OCI-LY7 (cell line): ENCODE data around the gene RAD51B. TPM values are rescaled to one million over a fixed set of nuclear protein-coding genes. Genes with fewer than 3 reads are reported as not detected.

Source experiments
- BruUV-seq: library from RNA; stranded (reverse); fragments of 400-500 nt; replicated peaks from 2 replicates; lab custom pipeline; 2021; lab: Mats Ljungman, UMichigan
- CTCF ChIA-PET: fragments of 300-600 bp; sonication (Branson Sonifier 250); formaldehyde crosslinking; loops from one replicate; lab custom pipeline; 2022; ENCODE audit warnings: antibody characterized with exemption; ENCODE audit not compliant: unreplicated experiment; lab: Charles Lee
- POLR2A ChIA-PET: fragments of 300-600 bp; sonication (Branson Sonifier 250); formaldehyde crosslinking; loops from one replicate; lab custom pipeline; 2022; ENCODE audit warnings: antibody characterized with exemption; lab: Charles Lee
- DNase-seq: peaks from one replicate; pipeline ENCODE4 v3.0.0-alpha.2; 2015; ENCODE audit warnings: low spot score
- H2AFZ ChIP-seq: fragments of 200-600 bp; sonication (generic), shearing (Covaris generic); 2 replicates; pipeline ENCODE4 v1.6.1; 2014; ENCODE audit warnings: mild to moderate bottlenecking, antibody characterized with exemption, low read length, moderate library complexity
- H3K27ac ChIP-seq: fragments of 200-600 bp; sonication (generic); 2 replicates; pipeline ENCODE4 v1.5.1; 2014; ENCODE audit warnings: mixed run types, low read depth, mild to moderate bottlenecking, moderate library complexity, low read length, inconsistent platforms; ENCODE audit not compliant: poor library complexity, severe bottlenecking
- H3K36me3 ChIP-seq: fragments of 200-600 bp; sonication (generic); 2 replicates; pipeline ENCODE4 v1.6.1; 2014; ENCODE audit warnings: mild to moderate bottlenecking, antibody characterized with exemption, low read length, moderate library complexity, mixed read lengths; ENCODE audit not compliant: insufficient read depth
- H3K4me1 ChIP-seq: fragments of 200-600 bp; sonication (generic); 2 replicates; pipeline ENCODE4 v1.5.1; 2014; ENCODE audit warnings: mild to moderate bottlenecking, low read length; ENCODE audit not compliant: insufficient read depth, poor library complexity, severe bottlenecking
- H3K4me2 ChIP-seq: fragments of 200-600 bp; sonication (generic); 2 replicates; pipeline ENCODE4 v1.6.1; 2014; ENCODE audit warnings: mild to moderate bottlenecking, low read length
- H3K4me3 ChIP-seq: fragments of 200-600 bp; sonication (generic); 2 replicates; pipeline ENCODE4 v1.5.1; 2014; ENCODE audit warnings: mild to moderate bottlenecking, low read depth, low read length; ENCODE audit not compliant: poor library complexity, severe bottlenecking
- H3K79me2 ChIP-seq: fragments of 200-600 bp; sonication (generic); 2 replicates; pipeline ENCODE4 v1.6.1; 2016; ENCODE audit warnings: low read depth, mild to moderate bottlenecking, low read length, moderate library complexity, mixed read lengths; ENCODE audit not compliant: insufficient read depth
- H3K9me2 ChIP-seq: fragments of 200-600 bp; sonication (generic); 2 replicates; pipeline ENCODE4 v1.6.1; 2016; ENCODE audit warnings: mild to moderate bottlenecking, low read length, mixed read lengths; ENCODE audit not compliant: insufficient read depth
- H3K9me3 ChIP-seq: fragments of 200-600 bp; sonication (generic); 2 replicates; pipeline ENCODE4 v1.6.1; 2014; ENCODE audit warnings: mild to moderate bottlenecking, mixed run types, low read length, mixed read lengths
- H4K20me1 ChIP-seq: fragments of 200-600 bp; sonication (generic); 2 replicates; pipeline ENCODE4 v1.6.1; 2014; ENCODE audit warnings: mild to moderate bottlenecking, antibody characterized with exemption, low read length, moderate library complexity, mixed read lengths; ENCODE audit not compliant: insufficient read depth
- EZH2phosphoT487 ChIP-seq: fragments of 200-600 bp; sonication (generic); IDR thresholded peaks from 2 replicates; pipeline ENCODE4 v1.6.1; 2018; ENCODE audit warnings: low read depth, borderline replicate concordance, mild to moderate bottlenecking, mixed run types, antibody characterized with exemption, low read length, moderate library complexity, mixed read lengths
- intact Hi-C: fragments of 100-400 bp; cut with micrococcal nuclease; formaldehyde crosslinking; loops from one replicate; pipeline ENCODE4 v1.10.0; 2022; ENCODE audit not compliant: unreplicated experiment
- total RNA-seq, 2 experiments: library from RNA; depleted of rRNA in 1 of 2; stranded (reverse); fragments of >200 nt in 1 of 2; shearing (Covaris generic) in 1 of 2; gene quantifications; 2 replicates each; pipeline ENCODE4 v1.2.3, GENCODE V29; 2014 to 2022
- TF ChIP-seq, protein P1 (sequence below): fragments of 200-600 bp; sonication (generic); conservative IDR thresholded peaks from 2 replicates; pipeline ENCODE4 v1.5.1; 2014; ENCODE audit warnings: mild to moderate bottlenecking, antibody characterized with exemption, low read length, moderate library complexity, mixed read lengths

Gene RAD51B
- total RNA-seq, 2 experiments from 2014 or later, result 41.4 to 89.9 TPM

DNA sequence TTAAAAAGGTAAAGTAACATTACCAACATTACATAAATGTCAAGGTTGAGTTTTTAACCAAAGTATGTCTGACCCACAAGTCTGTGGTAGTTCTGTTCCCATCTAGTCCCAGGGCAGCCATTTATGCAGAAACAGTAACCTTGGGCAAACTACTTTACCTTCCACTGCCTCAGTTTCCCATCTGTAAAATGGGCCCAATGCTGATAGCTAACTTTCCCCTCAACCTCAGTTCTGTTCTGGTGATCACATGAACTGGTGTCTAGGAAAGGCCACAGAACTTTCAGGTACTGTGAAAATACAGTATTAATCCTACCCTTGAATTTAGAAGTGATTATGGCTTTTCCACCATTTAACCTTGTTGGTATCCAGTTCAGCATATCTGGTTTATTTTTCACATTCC is 859.7 kb downstream of the RAD51B start:
- DNase-seq, result no peak
- intact Hi-C loops, result no loop called here
- Histone ChIP-seq H3K79me2 (no peaks in the 10 kb centered on the region), H3K9me3 (no peaks in the 10 kb centered on the region), H3K4me3 (no peak overlapping the region), H3K36me3 (no peaks in the 10 kb centered on the region), H3K9me2 (no peaks in the 10 kb centered on the region), H4K20me1 (no peaks in the 10 kb centered on the region), H3K27ac (no peak overlapping the region), H3K4me1 (peaks cover 59% of the 10 kb centered on the region), H2AFZ (no peak overlapping the region), H3K4me2 (no peak overlapping the region)
- ChIA-PET CTCF (no interaction called here), POLR2A (interaction anchor here (0.6 kb wide), 1 partner anchor 113 kb away, joined by 3 read pairs; no protein-coding TSS in a partner anchor)
- BruUV-seq, result no TSS peak
- no peak for TF ChIP-seq EZH2phosphoT487
- TF ChIP-seq, protein P1, sequence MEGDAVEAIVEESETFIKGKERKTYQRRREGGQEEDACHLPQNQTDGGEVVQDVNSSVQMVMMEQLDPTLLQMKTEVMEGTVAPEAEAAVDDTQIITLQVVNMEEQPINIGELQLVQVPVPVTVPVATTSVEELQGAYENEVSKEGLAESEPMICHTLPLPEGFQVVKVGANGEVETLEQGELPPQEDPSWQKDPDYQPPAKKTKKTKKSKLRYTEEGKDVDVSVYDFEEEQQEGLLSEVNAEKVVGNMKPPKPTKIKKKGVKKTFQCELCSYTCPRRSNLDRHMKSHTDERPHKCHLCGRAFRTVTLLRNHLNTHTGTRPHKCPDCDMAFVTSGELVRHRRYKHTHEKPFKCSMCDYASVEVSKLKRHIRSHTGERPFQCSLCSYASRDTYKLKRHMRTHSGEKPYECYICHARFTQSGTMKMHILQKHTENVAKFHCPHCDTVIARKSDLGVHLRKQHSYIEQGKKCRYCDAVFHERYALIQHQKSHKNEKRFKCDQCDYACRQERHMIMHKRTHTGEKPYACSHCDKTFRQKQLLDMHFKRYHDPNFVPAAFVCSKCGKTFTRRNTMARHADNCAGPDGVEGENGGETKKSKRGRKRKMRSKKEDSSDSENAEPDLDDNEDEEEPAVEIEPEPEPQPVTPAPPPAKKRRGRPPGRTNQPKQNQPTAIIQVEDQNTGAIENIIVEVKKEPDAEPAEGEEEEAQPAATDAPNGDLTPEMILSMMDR, result no peak

DNA sequence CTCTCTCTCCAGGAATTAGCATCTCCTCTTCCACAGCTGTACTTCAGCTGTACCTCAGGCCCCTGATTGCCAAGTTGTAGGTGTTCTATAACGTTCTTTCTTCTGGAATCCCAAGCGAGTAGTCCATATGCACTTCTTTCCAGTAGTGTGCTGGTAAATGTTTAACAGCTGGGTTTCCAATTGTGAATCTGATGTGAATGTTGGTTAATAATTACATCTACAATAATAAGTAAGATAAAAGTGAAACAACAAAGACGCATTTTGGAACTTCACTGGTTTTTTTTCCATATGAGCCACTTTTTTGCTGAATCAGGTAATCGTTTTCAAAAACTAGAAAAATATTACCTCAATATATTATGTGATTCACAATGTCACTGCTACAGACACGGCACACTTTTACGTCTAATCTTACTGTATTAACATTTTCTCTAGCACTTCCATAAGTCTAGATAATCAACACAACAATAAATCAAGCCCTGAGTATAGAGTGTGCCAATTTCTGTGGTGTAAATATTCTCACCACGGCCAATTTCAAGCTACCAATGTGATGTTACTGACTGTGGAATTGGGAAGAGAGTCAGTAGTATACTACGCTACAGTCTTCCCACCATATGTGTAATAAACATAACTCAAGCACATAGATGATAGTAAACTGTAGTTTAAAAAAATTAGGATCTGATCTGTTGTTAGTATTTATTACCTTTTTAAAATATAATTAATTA is 860.3 kb downstream of the RAD51B start:
- H4K20me1 ChIP-seq, result no peaks in the 10 kb centered on the region
- DNase-seq, result no peak
- TF ChIP-seq, protein P1, result no peak
- TF ChIP-seq EZH2phosphoT487, result no peak
- no peak overlapping the region for H3K4me2 ChIP-seq
- intact Hi-C loops, result no loop called here
- no TSS peak for BruUV-seq
- CTCF ChIA-PET, result no interaction called here
- POLR2A ChIA-PET, result interaction anchor here (0.5 kb wide), 1 partner anchor 372 kb away, joined by 4 read pairs; no protein-coding TSS in a partner anchor
- H3K27ac ChIP-seq, result no peak overlapping the region
- H2AFZ ChIP-seq, result no peak overlapping the region
- no peaks in the 10 kb centered on the region for H3K79me2 ChIP-seq
- no peak overlapping the region for H3K4me3 ChIP-seq
- H3K4me1 ChIP-seq, result peaks cover 65% of the 10 kb centered on the region
- no peaks in the 10 kb centered on the region for H3K9me2 ChIP-seq
- no peaks in the 10 kb centered on the region for H3K36me3 ChIP-seq
- no peaks in the 10 kb centered on the region for H3K9me3 ChIP-seq

DNA sequence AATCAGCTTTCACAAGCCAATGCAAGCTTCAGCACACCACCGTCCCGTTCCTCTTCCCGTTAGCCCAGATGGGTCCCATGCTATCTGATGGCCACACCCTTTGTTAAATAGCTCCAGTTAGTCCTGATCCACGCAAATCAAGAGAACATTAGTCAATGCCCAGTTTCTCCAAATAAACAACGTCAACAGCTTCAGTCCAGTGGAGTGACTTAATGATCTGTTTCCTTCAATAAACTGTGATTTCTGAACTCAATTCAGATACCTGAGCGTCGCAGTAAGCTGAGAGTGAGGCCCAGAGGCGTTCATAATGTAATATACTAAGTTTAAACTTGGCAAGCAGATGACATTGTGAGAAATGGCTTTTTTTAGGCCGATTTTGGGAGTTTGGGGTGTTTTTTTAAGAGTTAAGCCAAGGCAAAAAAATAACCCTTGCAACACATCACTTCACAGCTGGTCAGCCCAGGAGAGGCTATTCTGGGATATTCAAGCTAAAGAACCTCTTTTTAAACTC is 861.0 kb downstream of the RAD51B start:
- ChIA-PET POLR2A (interaction anchor here (0.5 to 0.7 kb wide), 2 partner anchors 11 to 195 kb away, joined by 4 read pairs; no protein-coding TSS in a partner anchor), CTCF (no interaction called here)
- Histone ChIP-seq H2AFZ (no peak overlapping the region), H3K36me3 (no peaks in the 10 kb centered on the region), H3K9me2 (no peaks in the 10 kb centered on the region), H3K27ac (no peak overlapping the region), H3K4me3 (no peak overlapping the region), H3K79me2 (no peaks in the 10 kb centered on the region), H3K9me3 (no peaks in the 10 kb centered on the region), H4K20me1 (no peaks in the 10 kb centered on the region), H3K4me1 (peaks cover 67% of the 10 kb centered on the region), H3K4me2 (0 out of 2 replicates have a peak overlapping the region, but pooled peaks have one; percentile 80)
- no TSS peak for BruUV-seq
- intact Hi-C loops, result no loop called here
- no peak for TF ChIP-seq EZH2phosphoT487
- TF ChIP-seq, protein P1, result no peak
- no peak for DNase-seq
